ENCODE data around the gene FARSB. TPM values are rescaled to one million over a fixed set of nuclear protein-coding genes. Genes with fewer than 3 reads are reported as not detected.

FARSB gene
- polyA plus RNA-seq, 3 donors, result 5.8 to 10.9 (median 8.4) TPM

DNA sequence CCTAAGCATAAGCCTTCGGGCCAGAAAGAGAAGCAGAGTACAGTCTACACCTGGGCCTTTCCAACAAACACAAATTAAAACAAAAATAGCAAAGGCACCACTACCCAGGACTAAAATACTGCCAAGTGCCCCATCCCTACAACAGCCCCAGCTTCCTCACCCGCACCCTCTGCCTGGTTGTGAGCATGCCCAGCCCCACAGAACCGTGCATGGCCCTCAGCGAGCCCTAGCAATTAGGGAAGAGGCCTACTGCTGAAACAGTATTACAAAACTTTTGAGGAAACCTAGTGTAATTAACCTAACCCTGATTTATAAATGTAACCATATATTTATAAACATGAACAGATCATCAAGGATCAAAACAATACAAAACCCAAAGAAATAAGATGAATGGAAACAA lies 44.2 kb downstream of the FARSB start:
- TF ChIP-seq, protein P1, sequence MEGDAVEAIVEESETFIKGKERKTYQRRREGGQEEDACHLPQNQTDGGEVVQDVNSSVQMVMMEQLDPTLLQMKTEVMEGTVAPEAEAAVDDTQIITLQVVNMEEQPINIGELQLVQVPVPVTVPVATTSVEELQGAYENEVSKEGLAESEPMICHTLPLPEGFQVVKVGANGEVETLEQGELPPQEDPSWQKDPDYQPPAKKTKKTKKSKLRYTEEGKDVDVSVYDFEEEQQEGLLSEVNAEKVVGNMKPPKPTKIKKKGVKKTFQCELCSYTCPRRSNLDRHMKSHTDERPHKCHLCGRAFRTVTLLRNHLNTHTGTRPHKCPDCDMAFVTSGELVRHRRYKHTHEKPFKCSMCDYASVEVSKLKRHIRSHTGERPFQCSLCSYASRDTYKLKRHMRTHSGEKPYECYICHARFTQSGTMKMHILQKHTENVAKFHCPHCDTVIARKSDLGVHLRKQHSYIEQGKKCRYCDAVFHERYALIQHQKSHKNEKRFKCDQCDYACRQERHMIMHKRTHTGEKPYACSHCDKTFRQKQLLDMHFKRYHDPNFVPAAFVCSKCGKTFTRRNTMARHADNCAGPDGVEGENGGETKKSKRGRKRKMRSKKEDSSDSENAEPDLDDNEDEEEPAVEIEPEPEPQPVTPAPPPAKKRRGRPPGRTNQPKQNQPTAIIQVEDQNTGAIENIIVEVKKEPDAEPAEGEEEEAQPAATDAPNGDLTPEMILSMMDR (IDR thresholded peaks at IDR 0.05), result no peak
- no peak overlapping the region for H3K4me3 ChIP-seq (replicated peaks in 1 of 3; ENCODE audit: low read depth in 2 of 3, low read length in 3 of 3)
- no peaks in the 10 kb centered on the region for H4K20me1 ChIP-seq (ENCODE audit: insufficient read depth, low read length)
- peaks cover 38 to 39% of the 10 kb centered on the region in 2 donors for H3K36me3 Mint-ChIP-seq
- H3K4me1 ChIP-seq (ENCODE audit: control insufficient read depth in 1 of 2, insufficient read depth in 2 of 2, low read length in 2 of 2), result peaks cover 4 to 11% of the 10 kb centered on the region in 2 donors
- no peaks in the 10 kb centered on the region for H3K9me3 ChIP-seq (replicated peaks in 1 of 2; ENCODE audit: control insufficient read depth in 1 of 2, insufficient read depth in 1 of 2, low read length in 2 of 2)
- peaks cover 0 to 2% (median 0%) of the 10 kb centered on the region in 7 donors for H3K9me3 Mint-ChIP-seq
- intact Hi-C loops (cut with micrococcal nuclease), result no loop called here
- H3K27ac Mint-ChIP-seq, result peak overlapping the region in 6 of 7 donors; percentile 1 to 82 (median 46)
- peaks cover 15% of the 10 kb centered on the region for H3K4me1 Mint-ChIP-seq
- no peak overlapping the region for H3K4me3 Mint-ChIP-seq
- peak overlapping the region in 1 of 2 donors; percentile 1 for H3K27ac ChIP-seq (ENCODE audit: low read depth in 1 of 2, low read length in 2 of 2)
- no peak overlapping the region for H3K9ac ChIP-seq (ENCODE audit: insufficient read depth, low read length, poor library complexity, severe bottlenecking)
- WGBS (ENCODE audit: insufficient coverage), result 72% methylated on average over 2 of the region's 4 CpGs
- H2AFZ ChIP-seq (ENCODE audit: insufficient read depth, low read depth, low read length, poor library complexity, severe bottlenecking), result no peak overlapping the region
- peak; percentile 12 to 16 (median 13) for DNase-seq
- peaks cover 27 to 62% of the 10 kb centered on the region in 2 donors for H3K36me3 ChIP-seq (replicated peaks in 1 of 2; ENCODE audit: control insufficient read depth in 1 of 2, insufficient read depth in 2 of 2, low read length in 2 of 2)
- H3K27me3 Mint-ChIP-seq (ENCODE audit: low read depth in 3 of 3), result no peaks in the 10 kb centered on the region
- H3K27me3 ChIP-seq (ENCODE audit: control insufficient read depth in 2 of 2, insufficient read depth in 2 of 2, low read length in 2 of 2), result no peaks in the 10 kb centered on the region
- H3K79me2 ChIP-seq (ENCODE audit: insufficient read depth, low read length), result no peaks in the 10 kb centered on the region
- H3K4me2 ChIP-seq (replicated peaks; ENCODE audit: extremely low read depth, low read length, poor library complexity, severe bottlenecking), result no peak overlapping the region

DNA sequence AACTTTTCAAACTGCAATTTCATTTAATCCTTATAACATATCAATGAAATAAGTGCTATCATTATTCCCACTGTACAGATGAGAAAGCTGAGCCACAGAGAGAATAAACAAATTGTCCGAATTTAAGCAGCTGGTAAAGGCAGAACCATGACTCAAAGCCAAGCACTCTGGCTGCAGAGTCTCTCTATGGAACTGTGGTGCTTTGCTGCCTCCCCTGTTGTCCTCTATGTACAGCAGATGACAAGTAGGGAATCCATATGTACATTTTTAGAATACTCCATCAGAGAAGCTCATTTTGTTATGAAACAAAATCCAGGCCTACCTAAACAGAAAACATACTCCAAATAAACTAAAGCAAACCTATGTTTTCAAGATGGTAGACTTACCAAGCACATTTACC lies 45.1 kb downstream of the FARSB start:
- intact Hi-C loops (cut with micrococcal nuclease), result no loop called here
- Histone ChIP-seq H2AFZ (ENCODE audit: insufficient read depth, low read depth, low read length, poor library complexity, severe bottlenecking) (no peak overlapping the region), H3K27ac (ENCODE audit: low read depth in 1 of 2, low read length in 2 of 2) (no peak overlapping the region), H3K9ac (ENCODE audit: insufficient read depth, low read length, poor library complexity, severe bottlenecking) (no peak overlapping the region), H4K20me1 (ENCODE audit: insufficient read depth, low read length) (no peaks in the 10 kb centered on the region), H3K27me3 (ENCODE audit: control insufficient read depth in 2 of 2, insufficient read depth in 2 of 2, low read length in 2 of 2) (no peaks in the 10 kb centered on the region), H3K4me3 (replicated peaks in 1 of 3; ENCODE audit: low read depth in 2 of 3, low read length in 3 of 3) (no peak overlapping the region), H3K79me2 (ENCODE audit: insufficient read depth, low read length) (no peaks in the 10 kb centered on the region), H3K4me2 (replicated peaks; ENCODE audit: extremely low read depth, low read length, poor library complexity, severe bottlenecking) (no peak overlapping the region), H3K36me3 (replicated peaks in 1 of 2; ENCODE audit: control insufficient read depth in 1 of 2, insufficient read depth in 2 of 2, low read length in 2 of 2) (peaks cover 27 to 67% of the 10 kb centered on the region in 2 donors), H3K9me3 (replicated peaks in 1 of 2; ENCODE audit: control insufficient read depth in 1 of 2, insufficient read depth in 1 of 2, low read length in 2 of 2) (no peaks in the 10 kb centered on the region), H3K4me1 (ENCODE audit: control insufficient read depth in 1 of 2, insufficient read depth in 2 of 2, low read length in 2 of 2) (peaks cover 4 to 11% of the 10 kb centered on the region in 2 donors)
- TF ChIP-seq, protein P1 (IDR thresholded peaks at IDR 0.05), result no peak
- DNase-seq, result no peak
- Mint-ChIP-seq H3K9me3 (no peaks in the 10 kb centered on the region), H3K4me1 (peaks cover 18% of the 10 kb centered on the region), H3K36me3 (peaks cover 30 to 39% of the 10 kb centered on the region in 2 donors), H3K4me3 (no peak overlapping the region), H3K27me3 (ENCODE audit: low read depth in 3 of 3) (no peaks in the 10 kb centered on the region), H3K27ac (no peak overlapping the region)
- no CpG with 5 or more reads among the region's 1 CpG for WGBS (ENCODE audit: insufficient coverage)

Data from CD14-positive monocyte (primary cell).